ENCODE measurements around the gene CCDC116.
A peak's percentile ranks its signal among the peaks of the same experiment; 100 is the strongest.
"Not testable (repeated sequence)": the region's sequence is repeated elsewhere in the genome, so short reads cannot be mapped to it uniquely, and the experiment has no call there.

Gene CCDC116

GRCh38 chr22:21633481-21633880, 921 bp downstream of the CCDC116 start:
- DNase-seq: no peak

DNA sequence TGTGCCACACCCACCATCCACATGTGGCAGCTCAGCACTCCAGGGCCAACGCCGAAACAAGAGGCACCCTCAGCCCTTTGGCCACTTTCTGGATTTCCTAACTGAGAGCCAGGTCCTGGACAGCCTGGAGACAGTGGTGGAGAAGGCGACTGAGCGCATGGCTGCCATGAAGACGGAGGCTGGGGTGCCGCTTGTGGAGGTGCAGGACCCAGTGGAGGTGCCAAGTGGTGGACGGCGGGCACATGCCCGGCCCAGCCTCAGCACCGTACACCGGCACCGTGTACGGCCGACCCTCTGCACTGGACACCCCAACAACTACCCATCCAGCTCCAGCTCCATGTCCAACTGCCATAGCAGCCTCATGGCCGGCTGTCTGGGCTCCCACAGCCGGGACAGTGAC, 1.5 kb downstream of the CCDC116 start:
- DNase-seq: no peak

- DNase-seq: no peak
These were observed 2.3 kb downstream of the CCDC116 start for GRCh38 chr22:21634844-21635243.

GRCh38 chr22:21635771-21636510, 3.4 kb downstream of the CCDC116 start:
- DNase-seq: no peak

- no peak for DNase-seq
These were observed 4.2 kb downstream of the CCDC116 start for GRCh38 chr22:21636629-21637218.

DNA sequence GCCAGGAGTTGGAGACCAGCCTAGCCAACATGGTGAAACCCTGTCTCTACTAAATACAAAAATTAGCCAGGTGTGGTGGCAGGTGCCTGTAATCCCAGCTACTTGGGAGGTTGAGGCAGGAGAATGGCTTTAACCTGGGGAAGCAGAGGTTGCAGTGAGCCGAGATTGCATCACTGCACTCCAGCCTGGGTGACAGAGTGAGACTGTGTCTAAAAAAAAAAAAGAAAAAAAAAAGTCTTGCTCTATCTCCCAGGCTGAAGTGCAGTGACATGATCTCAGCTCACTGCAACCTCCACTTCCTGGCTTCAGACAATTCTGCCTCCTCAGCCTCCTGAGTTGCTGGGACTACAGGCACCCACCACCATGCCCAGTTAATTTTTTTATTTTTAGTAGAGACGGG, 4.9 kb downstream of the CCDC116 start:
- DNase-seq: not testable (repeated sequence)

DNA sequence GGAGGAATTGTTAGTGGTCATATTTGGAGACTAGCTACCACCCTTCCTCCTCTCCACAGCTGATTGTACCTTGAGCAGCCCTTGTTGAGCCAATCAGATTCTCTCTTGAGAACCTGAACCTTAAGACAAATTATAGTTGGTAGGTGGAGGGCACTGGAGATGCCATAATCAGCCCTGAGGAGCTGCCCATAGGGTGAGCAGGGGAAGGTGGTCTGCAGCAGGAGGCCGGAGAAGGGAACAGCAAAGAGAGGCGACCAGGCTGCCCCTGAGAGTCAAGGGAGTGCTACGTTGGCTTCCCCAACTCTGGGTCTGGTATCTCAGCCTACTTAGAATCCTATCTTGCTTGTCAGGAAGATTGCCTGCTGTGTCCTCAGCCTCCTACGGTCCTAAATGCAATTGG, 6.8 kb downstream of the CCDC116 start:
- no peak for DNase-seq

DNA sequence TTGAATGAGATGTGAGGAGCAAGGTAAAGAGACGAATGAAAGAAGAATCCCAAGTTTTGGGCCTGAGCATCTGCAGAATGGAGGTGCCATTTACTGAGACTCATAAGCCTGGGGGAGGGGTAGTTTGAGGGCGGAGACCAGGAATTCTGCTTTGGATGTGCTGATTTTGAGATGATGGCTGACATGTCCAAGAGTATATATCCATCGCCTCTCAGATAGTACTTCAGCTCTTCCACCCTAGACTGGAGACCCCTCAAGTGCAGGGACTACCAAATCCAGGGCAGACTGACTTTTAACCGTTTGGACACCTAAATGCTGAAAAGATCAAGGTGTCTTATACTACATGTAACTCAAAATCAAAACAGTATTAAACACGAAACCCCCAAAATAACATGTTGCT, 8.2 kb downstream of the CCDC116 start:
- DNase-seq: no peak

DNA sequence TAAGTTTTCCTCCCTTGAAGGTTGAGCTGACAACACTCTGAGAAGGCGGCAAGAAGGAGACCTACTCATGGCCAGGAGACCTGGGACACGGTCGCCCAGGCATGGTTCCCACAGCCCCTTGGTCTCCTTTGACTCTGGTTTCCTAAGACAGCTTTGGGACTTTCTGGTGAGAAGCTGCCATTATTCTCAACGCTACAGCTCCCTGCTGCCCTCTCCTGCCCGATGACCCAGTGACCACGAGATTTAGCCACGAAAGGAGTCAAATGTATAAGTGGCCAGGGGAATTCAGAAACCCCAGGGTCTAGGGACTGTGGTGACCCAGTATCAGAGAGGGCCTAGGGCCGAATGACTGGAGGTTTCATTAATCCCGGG, 8.8 kb downstream of the CCDC116 start:
- peak; percentile 55 for DNase-seq

GRCh38 chr22:21641789-21642583, 9.4 kb downstream of the CCDC116 start, which contains the start of gene SDF2L1:
SDF2L1 (plus strand) TSS chr22:21642302; CDS start chr22:21642337, 35 bp downstream.
- DNase-seq: peak; percentile 99

- peak; percentile 38 for DNase-seq
These were observed 10.3 kb downstream of the CCDC116 start for GRCh38 chr22:21642584-21643448.

GRCh38 chr22:21643533-21644357, 11.2 kb downstream of the CCDC116 start:
- DNase-seq: no peak

DNA sequence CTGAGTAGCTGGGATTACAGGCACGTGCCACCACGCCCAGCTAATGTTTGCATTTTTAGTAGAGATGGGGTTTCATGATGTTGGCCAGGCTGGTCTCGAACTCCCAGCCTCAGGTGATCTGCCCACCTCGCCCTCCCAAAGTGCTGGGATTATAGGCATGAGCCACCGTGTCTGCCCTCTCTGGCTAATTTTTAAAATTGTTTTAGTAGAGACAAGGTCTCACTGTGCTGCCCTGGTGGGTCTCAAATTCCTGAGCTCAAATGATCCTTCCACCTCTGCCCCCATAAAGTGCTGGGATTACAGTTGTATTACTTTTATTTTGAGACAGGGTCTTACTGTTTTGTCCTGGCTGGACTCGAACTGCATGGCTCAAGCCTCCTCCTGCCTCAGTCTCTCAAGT, 13.0 kb downstream of the CCDC116 start:
- not testable (repeated sequence) for DNase-seq

DNA sequence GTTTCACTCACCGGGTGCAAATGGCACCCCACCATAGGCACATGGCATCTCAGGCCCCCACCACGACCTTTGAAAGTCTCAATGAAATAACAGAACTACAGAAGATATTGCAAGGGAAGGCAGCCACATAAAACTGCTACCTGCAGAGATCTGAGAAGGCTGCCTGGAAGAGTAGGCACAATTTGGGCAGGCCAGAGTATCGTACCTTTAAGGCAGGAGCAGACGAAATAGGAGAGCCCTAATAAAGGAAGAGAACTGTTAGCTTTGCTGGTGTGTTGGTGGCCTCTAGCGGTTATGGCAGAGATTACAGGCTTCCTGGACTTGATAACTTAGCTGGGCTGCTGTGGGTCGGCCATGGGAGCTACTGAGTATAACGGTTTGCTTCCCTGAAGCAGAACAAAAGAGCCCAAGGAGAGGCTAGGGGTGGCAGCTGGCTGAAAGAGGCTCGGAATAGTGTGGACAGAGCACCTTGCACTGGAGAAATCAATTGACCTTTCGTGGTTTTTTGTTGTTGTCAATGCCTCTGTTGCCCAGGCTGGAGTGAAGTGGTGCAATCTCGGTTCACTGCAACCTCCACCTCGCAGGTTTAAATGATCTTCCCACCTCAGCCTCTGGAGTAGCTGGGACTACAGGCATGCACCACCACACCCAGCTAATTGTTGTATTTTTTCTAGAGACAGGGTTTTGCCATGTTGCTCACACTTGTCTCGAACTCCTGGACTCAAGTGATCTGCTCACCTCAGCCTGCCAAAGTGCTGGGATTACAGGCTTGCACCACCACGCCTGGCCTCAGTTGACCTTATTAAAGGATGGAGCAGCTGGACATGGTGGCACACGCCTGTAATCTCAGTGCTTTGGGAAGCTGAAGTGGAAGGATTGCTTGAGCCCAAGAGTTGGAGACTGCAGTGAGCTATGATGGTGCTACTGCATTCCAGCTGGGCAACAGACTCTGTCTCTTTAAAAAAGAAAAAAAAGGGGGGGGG, 14.3 kb downstream of the CCDC116 start:
- peak; percentile 86 for DNase-seq

DNA sequence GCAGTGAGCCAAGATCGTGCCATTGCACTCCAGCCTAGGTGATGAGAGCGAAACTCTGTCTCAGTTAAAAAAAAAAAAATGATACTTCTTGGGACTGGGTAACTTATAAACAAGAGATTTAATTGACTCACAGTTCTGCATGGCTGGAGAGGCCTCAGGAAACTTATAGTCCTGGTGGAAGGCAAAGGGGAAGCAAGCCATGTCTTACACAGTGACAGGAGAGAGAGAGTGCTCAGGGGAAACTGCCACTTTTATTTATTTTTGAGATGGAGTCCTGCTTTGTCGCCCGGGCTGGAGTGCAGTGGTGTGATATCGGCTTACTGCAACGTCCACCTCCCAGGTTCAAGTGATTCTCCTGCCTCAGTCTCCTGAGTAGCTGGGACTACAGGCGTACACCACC, 17.7 kb downstream of the CCDC116 start:
- no peak for DNase-seq

DNA sequence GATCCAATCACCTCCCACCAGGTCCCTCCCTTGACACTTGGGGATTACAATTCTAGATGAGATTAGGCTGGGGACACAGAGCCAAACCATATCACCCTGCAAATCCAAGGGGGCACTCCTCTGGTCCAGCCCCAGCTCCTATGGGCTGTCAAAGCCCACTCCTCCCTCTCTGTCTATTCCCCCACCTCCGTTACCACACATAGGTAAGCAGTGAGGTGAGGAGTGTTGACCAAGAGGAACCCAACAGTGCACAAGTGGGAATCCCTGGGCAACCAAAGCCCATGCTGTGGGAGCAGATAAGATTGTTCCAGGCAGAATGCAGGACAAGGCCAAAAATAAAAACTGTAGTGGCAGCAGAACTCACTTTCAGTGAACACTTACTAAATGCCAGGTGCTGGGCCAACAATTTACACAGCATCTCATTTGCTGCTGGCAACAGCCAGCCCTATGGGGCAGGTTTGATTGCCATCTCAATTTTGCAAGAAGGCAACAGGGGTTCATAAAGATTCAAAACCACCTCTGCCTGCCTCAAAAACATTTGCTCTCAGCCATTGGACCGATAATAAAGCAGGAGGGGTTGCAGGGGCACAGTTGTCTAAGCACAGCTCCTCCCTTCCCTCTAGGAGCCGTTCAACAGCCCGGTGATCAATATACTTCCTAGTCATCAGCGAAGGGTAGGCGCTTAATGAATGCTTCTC, 18.4 kb downstream of the CCDC116 start:
- DNase-seq: no peak

GRCh38 chr22:21651521-21652009, 19.0 kb downstream of the CCDC116 start:
- DNase-seq: no peak

DNA sequence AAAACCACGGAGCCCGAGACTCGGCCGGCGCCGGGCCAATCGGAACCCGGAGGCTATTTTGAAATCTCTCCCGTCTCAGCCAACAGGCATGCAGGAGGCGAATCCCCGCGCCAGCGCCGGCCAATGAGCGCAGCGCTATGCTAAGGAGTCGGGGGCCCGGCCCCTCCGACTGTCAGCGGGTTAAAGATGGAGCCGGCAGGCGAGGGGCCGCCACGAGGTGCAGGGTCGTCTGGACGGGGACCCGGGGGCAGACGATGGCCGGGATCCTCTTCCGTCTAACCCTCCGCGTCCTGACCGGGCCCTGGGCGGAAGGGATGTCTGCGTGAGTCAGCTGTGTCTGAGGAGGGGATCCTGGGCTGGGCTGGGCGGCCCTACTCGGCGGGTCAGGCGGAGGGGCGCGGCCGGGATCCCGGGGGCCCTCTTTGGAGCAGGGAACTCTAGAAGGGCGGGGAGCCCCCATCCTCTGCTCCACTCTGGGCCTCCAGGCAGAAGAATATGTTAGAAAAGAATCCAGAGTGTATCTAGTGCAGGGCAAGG, 19.5 kb downstream of the CCDC116 start:
- DNase-seq: peak; percentile 95
